HepG2 (cell line): ENCODE results near the gene CRYBA1. TPM values are rescaled to one million over a fixed set of nuclear protein-coding genes. Genes with fewer than 3 reads are reported as not detected.

Experiments used
- ATAC-seq: fragments of 200-7000 bp; cut with Tn5 transposase; 3 replicates; pipeline ENCODE4 v1.9.1; 2020; ENCODE audit warnings: mild to moderate bottlenecking, moderate library complexity
- BruUV-seq: library from RNA; stranded (reverse); fragments of 400-500 nt; replicated peaks from 2 replicates; lab custom pipeline; 2021; lab: Mats Ljungman, UMichigan
- CTCF ChIA-PET: fragments of 300-600 bp; formaldehyde crosslinking; extraction: SDS; loops from one replicate; lab custom pipeline; 2021; ENCODE audit warnings: low total read pairs, inconsistent platforms, low intra/inter-chr PET ratio; lab: Yijun Ruan, JAX
- POLR2A ChIA-PET: fragments of 350-600 bp; sonication (Branson Sonifier 250); formaldehyde crosslinking; loops from one replicate; lab custom pipeline; 2020; ENCODE audit warnings: antibody characterized with exemption, inconsistent platforms; lab: Yijun Ruan, JAX
- DNase-seq: peaks from one replicate; pipeline ENCODE4 v3.0.0-alpha.2; 2015; ENCODE audit warnings: low spot score
- FAIRE-seq: peaks from 3 replicates; lab custom pipeline; 2011; peaks lifted over from hg19 to GRCh38; lab: Jason Lieb, UNC
- H2AFZ ChIP-seq: one replicate; pipeline ENCODE4 v1.6.1; 2011; ENCODE audit warnings: low read length, inconsistent platforms
- H3K27ac ChIP-seq: fragments of 300-600 bp; 3 replicates; pipeline ENCODE4 v1.8.0; 2011; ENCODE audit warnings: mixed run types, mild to moderate bottlenecking, mixed read lengths, low read length, inconsistent platforms; ENCODE audit not compliant: insufficient read depth; ENCODE audit errors: extremely low read length
- H3K27me3 ChIP-seq, 2 experiments: fragments of 200-600 bp in 1 of 2; 2 replicates in 1 of 2; 3 replicates in 1 of 2; pipeline versions ENCODE4 v1.6.0 to v1.8.0; 2011; ENCODE audit warnings: low read length in 2 of 2, mild to moderate bottlenecking in 2 of 2, moderate library complexity in 2 of 2, inconsistent platforms in 1 of 2; ENCODE audit not compliant: insufficient read depth in 2 of 2, control insufficient read depth in 1 of 2
- H3K36me3 ChIP-seq, 2 experiments: fragments of 200-600 bp in 1 of 2; replicated peaks in 1 of 2; 2 replicates in 1 of 2; 3 replicates in 1 of 2; pipeline versions ENCODE4 v1.5.1 to v1.8.0; 2011; ENCODE audit warnings: low read length in 2 of 2, inconsistent platforms in 1 of 2; ENCODE audit not compliant: insufficient read depth in 2 of 2, control insufficient read depth in 1 of 2
- H3K4me1 ChIP-seq: 2 replicates; pipeline ENCODE4 v1.5.1; 2012; ENCODE audit warnings: low read length, inconsistent platforms; ENCODE audit not compliant: insufficient read depth
- H3K4me2 ChIP-seq: 2 replicates; pipeline ENCODE4 v1.6.0; 2011; ENCODE audit warnings: low read depth, low read length, inconsistent platforms
- H3K4me3 ChIP-seq, 3 experiments: fragments of 200-600 bp in 1 of 3; sonication (generic), shearing (Covaris generic) in 1 of 3; replicated peaks in 1 of 3; 2 replicates each; pipeline ENCODE4 v1.5.1; 2011 to 2016; ENCODE audit warnings: low read length in 3 of 3, inconsistent platforms in 2 of 3, low read depth in 2 of 3, mild to moderate bottlenecking in 2 of 3, control low read depth in 1 of 3, mixed read lengths in 1 of 3; ENCODE audit not compliant: insufficient read depth in 1 of 3
- H3K79me2 ChIP-seq: one replicate; pipeline ENCODE4 v1.6.1; 2011; ENCODE audit warnings: low read length, inconsistent platforms; ENCODE audit not compliant: insufficient read depth
- H3K9ac ChIP-seq: 2 replicates; pipeline ENCODE4 v1.6.0; 2011; ENCODE audit warnings: mild to moderate bottlenecking, low read depth, low read length, inconsistent platforms; ENCODE audit not compliant: insufficient read depth
- H3K9me3 ChIP-seq: 2 replicates; pipeline ENCODE4 v1.5.1; 2012; ENCODE audit warnings: mild to moderate bottlenecking, low read length
- H4K20me1 ChIP-seq: 2 replicates; pipeline ENCODE4 v1.6.0; 2011; ENCODE audit warnings: inconsistent platforms, mild to moderate bottlenecking, low read length, moderate library complexity; ENCODE audit not compliant: insufficient read depth
- CTCF ChIP-seq: sonication (generic); formaldehyde crosslinking; IDR thresholded peaks from 2 replicates; pipeline ENCODE4 v1.5.0; 2020; ENCODE audit warnings: mild to moderate bottlenecking, missing genetic modification reagents, moderate library complexity
- GABPA ChIP-seq, 2 experiments: IDR thresholded peaks; 2 replicates each; pipeline ENCODE4 v1.6.1; 2011 to 2016; ENCODE audit warnings: low read depth in 2 of 2, low read length in 1 of 2, missing biosample characterization in 1 of 2, missing genetic modification characterization in 1 of 2
- GZF1 ChIP-seq: sonication (generic); formaldehyde crosslinking; IDR thresholded peaks from 2 replicates; pipeline ENCODE4 v1.5.1; 2020; ENCODE audit warnings: mild to moderate bottlenecking, missing genetic modification reagents
- NFKB2 ChIP-seq: sonication (generic); formaldehyde crosslinking; IDR thresholded peaks from 2 replicates; pipeline ENCODE4 v1.4.0; 2020; ENCODE audit warnings: missing genetic modification reagents, borderline replicate concordance
- SOX13 ChIP-seq, 3 experiments: fragments of 450-650 bp in 1 of 3; sonication (generic) in 1 of 3; formaldehyde crosslinking in 1 of 3; IDR thresholded peaks in 2 of 3; conservative IDR thresholded peaks in 1 of 3; 2 replicates each; pipeline versions ENCODE4 v1.5.0 to v1.6.1; 2016 to 2020; ENCODE audit warnings: antibody characterized with exemption in 1 of 3, mild to moderate bottlenecking in 1 of 3, missing compliant biosample characterization in 1 of 3, missing genetic modification reagents in 1 of 3, moderate library complexity in 1 of 3
- STAG1 ChIP-seq: sonication (generic); formaldehyde crosslinking; IDR thresholded peaks from 2 replicates; pipeline ENCODE4 v1.4.0; 2020; ENCODE audit warnings: missing genetic modification reagents
- WGBS: methylation state at CpG from one replicate; pipeline ENCODE4 v1.1.6; 2017; ENCODE audit warnings: low lambda C conversion rate; 5-methylcytosine and 5-hydroxymethylcytosine counted together
- in situ Hi-C: cut with HindIII; loops from 2 replicates; pipeline ENCODE4 v1.10.0; 2017; ENCODE audit warnings: low pct_unique_long_range_greater_than_20kb; ENCODE audit not compliant: extremely low pct_ligation_motif_present
- intact Hi-C: fragments of 100-400 bp; cut with micrococcal nuclease; formaldehyde crosslinking; loops from one replicate; pipeline ENCODE4 v1.10.0; 2022; ENCODE audit not compliant: unreplicated experiment
- polyA plus RNA-seq, 8 experiments: library from polyadenylated mRNA; depleted of rRNA in 3 of 8; stranded (reverse) in 7 of 8; unstranded in 1 of 8; fragments of >200 nt; fragmentation: Illumina TruSeq in 4 of 8; extraction: Trizol in 4 of 8; gene quantifications; 2 replicates each; pipeline versions ENCODE4 v1.2.1 to v1.2.3, GENCODE V29; 2011 to 2016; ENCODE audit warnings: low read depth in 4 of 8, missing spikeins in 1 of 8, mixed read lengths in 1 of 8; ENCODE audit not compliant: insufficient read depth in 1 of 8
- total RNA-seq, 5 experiments: library from RNA; depleted of rRNA; stranded (reverse); fragments of >200 nt; fragmentation: Illumina TruSeq; extraction: Trizol; gene quantifications; 2 replicates each; pipeline ENCODE4 v1.2.3, GENCODE V29; 2016; ENCODE audit warnings: low read depth in 1 of 5
- TF ChIP-seq, protein P1 (sequence below): IDR thresholded peaks from 2 replicates; pipeline ENCODE4 v1.6.1; 2016; ENCODE audit warnings: low read depth
- TF ChIP-seq, protein P2 (sequence below): sonication (generic); formaldehyde crosslinking; IDR thresholded peaks from 2 replicates; pipeline ENCODE4 v1.5.1; 2020; ENCODE audit warnings: missing genetic modification reagents, mild to moderate bottlenecking, borderline replicate concordance

Gene CRYBA1
- total and polyA plus RNA-seq, 2 of the 13 experiments (the other 11 are each of a cell fraction or from before 2014, with no cell fraction given): not detected

- ATAC-seq (peak; percentile 26; the same call in 2 of the 3 replicates), DNase-seq (no peak)
- Histone ChIP-seq H3K9me3 (no peaks in the 10 kb centered on the region), H3K4me3 (no peak overlapping the region), H3K9ac (no peak overlapping the region), H3K36me3 (peaks cover 0 to 3% of the 10 kb centered on the region in 2 experiments; a peak in 1 of 5 replicates), H3K4me2 (no peak overlapping the region)
- TF ChIP-seq, protein P1, sequence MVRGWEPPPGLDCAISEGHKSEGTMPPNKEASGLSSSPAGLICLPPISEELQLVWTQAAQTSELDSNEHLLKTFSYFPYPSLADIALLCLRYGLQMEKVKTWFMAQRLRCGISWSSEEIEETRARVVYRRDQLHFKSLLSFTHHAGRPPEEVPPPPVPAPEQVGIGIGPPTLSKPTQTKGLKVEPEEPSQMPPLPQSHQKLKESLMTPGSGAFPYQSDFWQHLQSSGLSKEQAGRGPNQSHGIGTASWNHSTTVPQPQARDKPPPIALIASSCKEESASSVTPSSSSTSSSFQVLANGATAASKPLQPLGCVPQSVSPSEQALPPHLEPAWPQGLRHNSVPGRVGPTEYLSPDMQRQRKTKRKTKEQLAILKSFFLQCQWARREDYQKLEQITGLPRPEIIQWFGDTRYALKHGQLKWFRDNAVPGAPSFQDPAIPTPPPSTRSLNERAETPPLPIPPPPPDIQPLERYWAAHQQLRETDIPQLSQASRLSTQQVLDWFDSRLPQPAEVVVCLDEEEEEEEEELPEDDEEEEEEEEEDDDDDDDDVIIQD (CRISPR knock-in tag): no peak
- TF ChIP-seq GZF1 (CRISPR knock-in tag) (no peak), STAG1 (CRISPR knock-in tag) (peak; percentile 25; the same call in 1 of the 2 replicates), SOX13 (IDR thresholded peaks at IDR 0.05) (no peak), SOX13 (CRISPR knock-in tag; conservative IDR thresholded peaks at IDR 0.05 in 1 of 2, IDR thresholded peaks at IDR 0.05 in 1 of 2) (no peak), NFKB2 (CRISPR knock-in tag) (no peak), GABPA (IDR thresholded peaks at IDR 0.05; ENCODE audit: low read depth, low read length) (no peak), GABPA (CRISPR knock-in tag; IDR thresholded peaks at IDR 0.05; ENCODE audit: low read depth) (no peak), CTCF (CRISPR knock-in tag) (0 out of 2 replicates have a peak, but pooled peaks have one; percentile 7)
- TF ChIP-seq, protein P2, sequence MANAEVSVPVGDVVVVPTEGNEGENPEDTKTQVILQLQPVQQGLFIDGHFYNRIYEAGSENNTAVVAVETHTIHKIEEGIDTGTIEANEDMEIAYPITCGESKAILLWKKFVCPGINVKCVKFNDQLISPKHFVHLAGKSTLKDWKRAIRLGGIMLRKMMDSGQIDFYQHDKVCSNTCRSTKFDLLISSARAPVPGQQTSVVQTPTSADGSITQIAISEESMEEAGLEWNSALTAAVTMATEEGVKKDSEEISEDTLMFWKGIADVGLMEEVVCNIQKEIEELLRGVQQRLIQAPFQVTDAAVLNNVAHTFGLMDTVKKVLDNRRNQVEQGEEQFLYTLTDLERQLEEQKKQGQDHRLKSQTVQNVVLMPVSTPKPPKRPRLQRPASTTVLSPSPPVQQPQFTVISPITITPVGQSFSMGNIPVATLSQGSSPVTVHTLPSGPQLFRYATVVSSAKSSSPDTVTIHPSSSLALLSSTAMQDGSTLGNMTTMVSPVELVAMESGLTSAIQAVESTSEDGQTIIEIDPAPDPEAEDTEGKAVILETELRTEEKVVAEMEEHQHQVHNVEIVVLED (CRISPR knock-in tag): no peak
- TF ChIP-seq, all 625 proteins: peak for 2
- ChIA-PET POLR2A (interaction anchor here (1.3 kb wide), 1 partner anchor 10 kb away, joined by 4 read pairs; no protein-coding TSS in a partner anchor), CTCF (interaction anchor here (1.2 kb wide), 1 partner anchor 39 kb away, joined by 4 read pairs; no protein-coding TSS in a partner anchor)
- Histone ChIP-seq H2AFZ (no peak overlapping the region), H3K27me3 (no peaks in the 10 kb centered on the region), H4K20me1 (peaks cover 3% of the 10 kb centered on the region; the same call in 1 of the 2 replicates), H3K79me2 (no peaks in the 10 kb centered on the region), H3K4me1 (no peaks in the 10 kb centered on the region), H3K27ac (no peak overlapping the region)
- in situ Hi-C loops (no loop called here), intact Hi-C loops (loop anchor here (5.0 kb wide), 1 partner anchor 40 kb away; the partner anchor contains the start of gene NUFIP2)
- FAIRE-seq: peak; percentile 18
- no TSS peak for BruUV-seq
- WGBS: 72% methylated on average over 7 of the region's 7 CpGs
Observed at GRCh38 chr17:29252101-29252791, 5.6 kb downstream of the CRYBA1 start.
